GM12878 (cell line): ENCODE results near the gene SOX6.

Experiments
- BMI1 ChIP-seq: fragments of 450-650 bp; IDR thresholded peaks from 2 replicates; pipeline ENCODE4 v1.6.1; 2016; ENCODE audit warnings: mild to moderate bottlenecking, moderate library complexity, borderline replicate concordance
- CREB1 ChIP-seq: IDR thresholded peaks from 2 replicates; pipeline ENCODE4 v1.6.1; 2012; ENCODE audit warnings: low read depth, mild to moderate bottlenecking, inconsistent platforms
- CREM ChIP-seq: IDR thresholded peaks from 2 replicates; pipeline ENCODE4 v1.6.1; 2014; ENCODE audit warnings: antibody characterized with exemption, low read depth
- CTCF ChIP-seq, 3 experiments: IDR thresholded peaks in 2 of 3; conservative IDR thresholded peaks in 1 of 3; 2 replicates each; pipeline ENCODE4 v1.5.1; 2011; ENCODE audit warnings: low read depth in 3 of 3, low read length in 3 of 3, mild to moderate bottlenecking in 3 of 3, control low read depth in 2 of 3, moderate library complexity in 2 of 3, inconsistent platforms in 1 of 3, mixed read lengths in 1 of 3; ENCODE audit not compliant: control insufficient read depth in 2 of 3, insufficient read depth in 1 of 3; ENCODE audit errors: extremely low read depth in 1 of 3
- DPF2 ChIP-seq: fragments of 450-650 bp; IDR thresholded peaks from 2 replicates; pipeline ENCODE4 v1.6.1; 2017; ENCODE audit warnings: mild to moderate bottlenecking
- ESRRA ChIP-seq: IDR thresholded peaks from 2 replicates; pipeline ENCODE4 v1.6.1; 2012; ENCODE audit warnings: mild to moderate bottlenecking, low read length, improper control_type of control experiment
- EZH2 ChIP-seq: IDR thresholded peaks from 2 replicates; pipeline ENCODE4 v1.6.1; 2012; ENCODE audit warnings: low read depth, mild to moderate bottlenecking, control low read depth, inconsistent platforms, low read length, borderline replicate concordance; ENCODE audit not compliant: control insufficient read depth
- JUNB ChIP-seq: IDR thresholded peaks from 2 replicates; pipeline ENCODE4 v1.6.1; 2016; ENCODE audit warnings: antibody characterized with exemption, mild to moderate bottlenecking
- PKNOX1 ChIP-seq: fragments of 450-650 bp; IDR thresholded peaks from 2 replicates; pipeline ENCODE4 v1.6.1; 2016; ENCODE audit warnings: mild to moderate bottlenecking
- POLR2A ChIP-seq: IDR thresholded peaks from 2 replicates; pipeline ENCODE4 v1.6.1; 2011; ENCODE audit warnings: low read depth, mild to moderate bottlenecking, low read length
- PRDM15 ChIP-seq: fragments of 450-650 bp; formaldehyde crosslinking; IDR thresholded peaks from 2 replicates; pipeline ENCODE4 v1.4.0; 2020; ENCODE audit warnings: mild to moderate bottlenecking, moderate library complexity
- SUZ12 ChIP-seq: fragments of 200-600 bp; sonication (generic); IDR thresholded peaks from one replicate; pipeline ENCODE4 v1.6.1; 2018; ENCODE audit warnings: antibody characterized with exemption, mild to moderate bottlenecking; ENCODE audit not compliant: unreplicated experiment
- ZZZ3 ChIP-seq: IDR thresholded peaks from 2 replicates; pipeline ENCODE4 v1.6.1; 2011; ENCODE audit warnings: low read depth; ENCODE audit not compliant: control insufficient read depth, insufficient read length
- TF ChIP-seq, protein P1 (sequence below): fragments of 150-350 bp; IDR thresholded peaks from 2 replicates; pipeline ENCODE4 v1.6.1; 2016; ENCODE audit warnings: low read depth, low read length

DNA sequence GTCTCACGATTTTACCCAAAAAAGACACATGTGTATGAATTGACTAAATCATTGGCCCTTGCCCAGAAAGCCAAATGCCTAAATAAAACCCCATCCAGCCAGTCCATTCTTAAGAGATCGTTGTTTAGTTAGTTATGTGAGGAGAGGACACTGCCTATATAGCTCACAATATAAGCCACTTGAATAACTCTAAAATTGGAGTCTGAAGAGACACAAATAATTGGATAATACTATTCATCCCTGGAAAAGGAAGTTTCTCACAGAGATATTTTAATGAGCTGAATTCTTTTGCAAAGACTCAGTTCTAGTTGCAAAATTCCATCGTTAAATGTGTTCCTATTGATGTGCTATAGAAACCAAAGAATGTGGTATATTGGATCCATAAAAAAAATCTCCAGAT lies 176.7 kb downstream of the SOX6 start:
- TF ChIP-seq CREB1 (no peak), CTCF (IDR thresholded peaks at IDR 0.05 in 2 of 3, conservative IDR thresholded peaks at IDR 0.05 in 1 of 3; ENCODE audit: control insufficient read depth in 2 of 3, extremely low read depth in 1 of 3, insufficient read depth in 1 of 3, low read depth in 3 of 3, low read length in 3 of 3) (no peak), BMI1 (no peak), POLR2A (no peak), SUZ12 (no peak), EZH2 (no peak), JUNB (no peak), CREM (no peak), PRDM15 (no peak), ZZZ3 (no peak), DPF2 (no peak), PKNOX1 (no peak), ESRRA (no peak)
- TF ChIP-seq, protein P1, sequence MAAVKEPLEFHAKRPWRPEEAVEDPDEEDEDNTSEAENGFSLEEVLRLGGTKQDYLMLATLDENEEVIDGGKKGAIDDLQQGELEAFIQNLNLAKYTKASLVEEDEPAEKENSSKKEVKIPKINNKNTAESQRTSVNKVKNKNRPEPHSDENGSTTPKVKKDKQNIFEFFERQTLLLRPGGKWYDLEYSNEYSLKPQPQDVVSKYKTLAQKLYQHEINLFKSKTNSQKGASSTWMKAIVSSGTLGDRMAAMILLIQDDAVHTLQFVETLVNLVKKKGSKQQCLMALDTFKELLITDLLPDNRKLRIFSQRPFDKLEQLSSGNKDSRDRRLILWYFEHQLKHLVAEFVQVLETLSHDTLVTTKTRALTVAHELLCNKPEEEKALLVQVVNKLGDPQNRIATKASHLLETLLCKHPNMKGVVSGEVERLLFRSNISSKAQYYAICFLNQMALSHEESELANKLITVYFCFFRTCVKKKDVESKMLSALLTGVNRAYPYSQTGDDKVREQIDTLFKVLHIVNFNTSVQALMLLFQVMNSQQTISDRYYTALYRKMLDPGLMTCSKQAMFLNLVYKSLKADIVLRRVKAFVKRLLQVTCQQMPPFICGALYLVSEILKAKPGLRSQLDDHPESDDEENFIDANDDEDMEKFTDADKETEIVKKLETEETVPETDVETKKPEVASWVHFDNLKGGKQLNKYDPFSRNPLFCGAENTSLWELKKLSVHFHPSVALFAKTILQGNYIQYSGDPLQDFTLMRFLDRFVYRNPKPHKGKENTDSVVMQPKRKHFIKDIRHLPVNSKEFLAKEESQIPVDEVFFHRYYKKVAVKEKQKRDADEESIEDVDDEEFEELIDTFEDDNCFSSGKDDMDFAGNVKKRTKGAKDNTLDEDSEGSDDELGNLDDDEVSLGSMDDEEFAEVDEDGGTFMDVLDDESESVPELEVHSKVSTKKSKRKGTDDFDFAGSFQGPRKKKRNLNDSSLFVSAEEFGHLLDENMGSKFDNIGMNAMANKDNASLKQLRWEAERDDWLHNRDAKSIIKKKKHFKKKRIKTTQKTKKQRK, result no peak
